AG09319 (cell line): ENCODE measurements around the gene PAM.

Source experiments
- DNase-seq: peaks from one replicate; pipeline ENCODE4 v3.0.0-alpha.2; 2010; ENCODE audit warnings: low read depth; ENCODE audit errors: extremely low read depth
- CTCF ChIP-seq: IDR thresholded peaks from 2 replicates; pipeline ENCODE4 v1.5.1; 2011; ENCODE audit warnings: low read depth, mild to moderate bottlenecking, inconsistent platforms, low read length, moderate library complexity

Gene PAM

GRCh38 chr5:103027267-103027666 is 272.2 kb downstream of the PAM start:
- no peak for TF ChIP-seq CTCF
- no peak for DNase-seq

GRCh38 chr5:103031607-103032006 is 276.5 kb downstream of the PAM start:
- DNase-seq = no peak
- TF ChIP-seq CTCF = peak; percentile 24

- TF ChIP-seq CTCF = no peak
- no peak for DNase-seq
Measured at GRCh38 chr5:103033696-103034095, 278.6 kb downstream of the PAM start.

GRCh38 chr5:103034662-103035392 is 279.7 kb downstream of the PAM start:
- no peak for TF ChIP-seq CTCF
- DNase-seq = no peak

GRCh38 chr5:103035701-103036100 is 280.6 kb downstream of the PAM start:
- no peak for DNase-seq
- no peak for TF ChIP-seq CTCF

- no peak for TF ChIP-seq CTCF
- no peak for DNase-seq
Measured at GRCh38 chr5:103036601-103037000, 281.5 kb downstream of the PAM start.

- DNase-seq = no peak
- TF ChIP-seq CTCF = no peak
Measured at GRCh38 chr5:103037673-103038455, 282.8 kb downstream of the PAM start.
